ENCODE measurements around the gene PRKAR1B.
"Not testable (repeated sequence)": the region's sequence is repeated elsewhere in the genome, so short reads cannot be mapped to it uniquely, and the experiment has no call there.

PRKAR1B gene

GRCh38 chr7:569071-569855 lies 157.8 kb downstream of the PRKAR1B start:
- no peak for DNase-seq

- DNase-seq: no peak
These were observed 158.8 kb downstream of the PRKAR1B start for GRCh38 chr7:568031-568951.

GRCh38 chr7:567305-567883 lies 159.7 kb downstream of the PRKAR1B start:
- DNase-seq: no peak

- DNase-seq: no peak
These were observed 161.0 kb downstream of the PRKAR1B start for GRCh38 chr7:566100-566499.

GRCh38 chr7:564176-564865 lies 162.8 kb downstream of the PRKAR1B start:
- DNase-seq: no peak

GRCh38 chr7:563629-564170 lies 163.4 kb downstream of the PRKAR1B start:
- no peak for DNase-seq

GRCh38 chr7:562789-563628 lies 164.1 kb downstream of the PRKAR1B start:
- DNase-seq: no peak

GRCh38 chr7:562374-562675 lies 164.8 kb downstream of the PRKAR1B start:
- no peak for DNase-seq

- no peak for DNase-seq
These were observed 165.3 kb downstream of the PRKAR1B start for GRCh38 chr7:561631-562373.

- DNase-seq: no peak
These were observed 166.0 kb downstream of the PRKAR1B start for GRCh38 chr7:560966-561630.

GRCh38 chr7:559396-559705 lies 167.7 kb downstream of the PRKAR1B start:
- no peak for DNase-seq

GRCh38 chr7:557558-557881 lies 169.6 kb downstream of the PRKAR1B start:
- DNase-seq: no peak

- DNase-seq: no peak
These were observed 170.1 kb downstream of the PRKAR1B start for GRCh38 chr7:556837-557557.

GRCh38 chr7:556291-556826 lies 170.7 kb downstream of the PRKAR1B start:
- no peak for DNase-seq

- no peak for DNase-seq
These were observed 171.4 kb downstream of the PRKAR1B start for GRCh38 chr7:555551-556160.

GRCh38 chr7:553636-554111 lies 173.4 kb downstream of the PRKAR1B start:
- DNase-seq: no peak

- DNase-seq: no peak
These were observed 174.0 kb downstream of the PRKAR1B start for GRCh38 chr7:552868-553635.

- not testable (repeated sequence) for DNase-seq
These were observed 174.8 kb downstream of the PRKAR1B start for GRCh38 chr7:552151-552867.
